ENCODE data around the gene KLHDC7A.

- TF ChIP-seq REST (IDR thresholded peaks at IDR 0.05; ENCODE audit: low read depth, low read length) (no peak), CTCF (IDR thresholded peaks at IDR 0.05 in 2 of 3, conservative IDR thresholded peaks at IDR 0.05 in 1 of 3; ENCODE audit: control insufficient read depth in 2 of 3, extremely low read depth in 1 of 3, insufficient read depth in 1 of 3, low read depth in 3 of 3, low read length in 3 of 3) (no peak), TAF1 (IDR thresholded peaks at IDR 0.05; ENCODE audit: borderline replicate concordance, low read depth, low read length) (no peak), SP1 (IDR thresholded peaks at IDR 0.05; ENCODE audit: low read depth, low read length) (no peak), ETV6 (conservative IDR thresholded peaks at IDR 0.05 in 1 of 2, IDR thresholded peaks at IDR 0.05 in 1 of 2; ENCODE audit: borderline replicate concordance in 1 of 2, low read depth in 1 of 2) (no peak)
Observed at GRCh38 chr1:18470671-18471355, 9.9 kb upstream of the KLHDC7A start.

Measured in GM12878 (cell line).